ENCODE measurements around the gene CPM.

Gene CPM

DNA sequence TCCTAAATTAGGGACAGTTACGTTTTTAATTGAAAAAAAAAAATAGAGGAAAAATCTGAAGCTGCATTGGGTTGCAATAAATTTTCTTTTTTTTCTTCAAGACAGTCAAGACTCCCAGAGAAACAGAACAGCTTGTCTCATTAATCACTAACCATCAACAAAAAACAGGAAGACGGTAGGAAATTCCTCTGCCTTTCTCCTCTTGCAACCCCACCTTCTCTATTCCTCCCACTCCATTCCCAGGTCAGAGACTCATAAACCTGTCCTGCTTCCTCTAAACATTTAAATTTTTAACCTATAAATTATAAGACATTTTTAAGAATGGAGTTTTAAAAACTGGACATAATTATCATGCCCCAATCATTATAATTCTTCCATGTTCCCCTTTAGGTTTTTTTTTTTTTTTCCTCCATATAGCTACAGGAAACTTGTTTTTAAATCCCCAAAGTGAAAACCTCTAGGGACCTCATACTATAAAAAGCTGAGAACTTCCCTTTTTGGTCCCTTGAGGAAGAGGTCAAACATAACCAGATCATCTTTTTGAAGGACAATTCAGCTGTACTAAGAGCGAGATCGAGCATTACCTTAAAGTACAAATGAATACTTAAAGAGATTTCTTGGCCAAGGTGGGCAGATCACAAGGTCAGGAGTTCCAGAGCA is 36.0 kb downstream of the CPM start:
- H3K27ac ChIP-seq = no peak overlapping the region
- TF ChIP-seq, protein P1, sequence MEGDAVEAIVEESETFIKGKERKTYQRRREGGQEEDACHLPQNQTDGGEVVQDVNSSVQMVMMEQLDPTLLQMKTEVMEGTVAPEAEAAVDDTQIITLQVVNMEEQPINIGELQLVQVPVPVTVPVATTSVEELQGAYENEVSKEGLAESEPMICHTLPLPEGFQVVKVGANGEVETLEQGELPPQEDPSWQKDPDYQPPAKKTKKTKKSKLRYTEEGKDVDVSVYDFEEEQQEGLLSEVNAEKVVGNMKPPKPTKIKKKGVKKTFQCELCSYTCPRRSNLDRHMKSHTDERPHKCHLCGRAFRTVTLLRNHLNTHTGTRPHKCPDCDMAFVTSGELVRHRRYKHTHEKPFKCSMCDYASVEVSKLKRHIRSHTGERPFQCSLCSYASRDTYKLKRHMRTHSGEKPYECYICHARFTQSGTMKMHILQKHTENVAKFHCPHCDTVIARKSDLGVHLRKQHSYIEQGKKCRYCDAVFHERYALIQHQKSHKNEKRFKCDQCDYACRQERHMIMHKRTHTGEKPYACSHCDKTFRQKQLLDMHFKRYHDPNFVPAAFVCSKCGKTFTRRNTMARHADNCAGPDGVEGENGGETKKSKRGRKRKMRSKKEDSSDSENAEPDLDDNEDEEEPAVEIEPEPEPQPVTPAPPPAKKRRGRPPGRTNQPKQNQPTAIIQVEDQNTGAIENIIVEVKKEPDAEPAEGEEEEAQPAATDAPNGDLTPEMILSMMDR (conservative IDR thresholded peaks at IDR 0.05) = no peak
- TF ChIP-seq ZFX (IDR thresholded peaks at IDR 0.05) = no peak

DNA sequence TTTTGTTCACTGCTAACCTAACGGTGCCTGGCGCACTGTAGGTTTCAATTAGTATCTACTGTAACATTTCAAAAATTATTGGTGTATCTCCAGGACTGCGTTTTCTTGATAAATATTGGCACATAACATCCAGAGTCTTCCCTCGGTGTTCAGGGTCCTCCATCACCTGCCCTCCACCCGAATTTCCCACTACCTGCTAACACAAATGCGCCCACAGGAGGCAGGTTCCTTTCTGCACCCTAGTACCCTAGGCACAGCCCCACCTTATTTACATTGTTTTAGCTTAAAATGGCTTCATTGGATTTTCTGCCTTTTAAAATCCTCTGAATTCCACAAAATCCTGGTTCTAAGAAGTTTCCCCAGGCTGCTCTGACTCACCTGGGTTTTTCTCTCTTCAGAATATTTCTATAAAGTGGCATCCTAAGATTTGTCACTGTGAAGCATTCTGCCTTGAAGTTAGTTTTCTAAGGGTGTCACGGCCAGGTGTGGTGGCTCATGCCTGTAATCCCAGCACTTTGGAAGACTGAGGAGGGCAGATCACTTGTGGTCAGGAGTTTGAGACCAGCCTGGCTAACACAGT is 38.6 kb downstream of the CPM start:
- H3K27ac ChIP-seq = no peak overlapping the region
- TF ChIP-seq, protein P1 (conservative IDR thresholded peaks at IDR 0.05) = no peak
- no peak for TF ChIP-seq ZFX (IDR thresholded peaks at IDR 0.05)

DNA sequence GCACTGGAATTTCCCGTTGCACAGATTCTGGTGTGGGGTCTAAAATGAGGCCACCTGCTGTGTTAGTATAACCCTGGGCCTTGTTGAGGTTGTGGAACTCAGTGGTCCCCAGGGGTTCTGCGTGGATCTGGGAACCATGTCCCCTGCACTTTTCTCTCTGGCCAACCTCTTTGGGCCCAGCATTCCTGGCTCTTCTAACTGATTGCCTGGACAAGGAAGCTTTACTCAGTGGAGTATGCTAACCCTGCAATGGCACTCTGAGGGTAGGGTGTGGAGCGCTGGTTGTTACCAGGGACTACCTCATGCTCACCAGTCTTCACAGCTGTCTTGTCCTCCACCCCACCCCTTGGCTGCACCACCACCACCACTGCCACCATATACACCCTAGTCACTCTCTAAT is 39.2 kb downstream of the CPM start:
- no peak for TF ChIP-seq ZFX (IDR thresholded peaks at IDR 0.05)
- TF ChIP-seq, protein P1 (conservative IDR thresholded peaks at IDR 0.05) = no peak
- no peak overlapping the region for H3K27ac ChIP-seq

DNA sequence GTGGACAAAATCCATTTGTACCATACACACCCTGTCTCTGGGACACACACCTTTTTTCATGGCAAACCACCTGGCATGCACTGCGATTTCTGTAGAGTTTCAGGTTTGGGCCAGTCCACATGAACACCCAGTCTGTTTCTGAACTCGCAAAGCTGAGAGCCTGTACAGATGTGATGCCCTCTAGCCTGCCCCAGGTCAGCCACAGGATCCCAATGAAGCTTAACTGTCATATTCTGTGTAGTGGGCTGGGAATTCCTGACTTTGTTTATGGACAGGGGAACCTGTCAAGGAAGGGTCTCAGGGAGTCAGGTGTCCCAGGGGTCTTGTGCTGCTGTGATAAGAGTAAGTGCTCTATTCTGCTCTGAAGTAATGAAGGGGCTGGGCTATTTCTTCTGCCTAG is 39.8 kb downstream of the CPM start:
- TF ChIP-seq, protein P1 (conservative IDR thresholded peaks at IDR 0.05) = no peak
- TF ChIP-seq ZFX (IDR thresholded peaks at IDR 0.05) = no peak
- no peak overlapping the region for H3K27ac ChIP-seq

- no peak overlapping the region for H3K27ac ChIP-seq
- no peak for TF ChIP-seq ZFX (IDR thresholded peaks at IDR 0.05)
- TF ChIP-seq, protein P1 (conservative IDR thresholded peaks at IDR 0.05) = no peak
These were observed 41.8 kb downstream of the CPM start for GRCh38 chr12:68891141-68891540.

- TF ChIP-seq ZFX (IDR thresholded peaks at IDR 0.05) = no peak
- TF ChIP-seq, protein P1 (conservative IDR thresholded peaks at IDR 0.05) = no peak
- H3K27ac ChIP-seq = no peak overlapping the region
These were observed 42.3 kb downstream of the CPM start for GRCh38 chr12:68890701-68891113.

DNA sequence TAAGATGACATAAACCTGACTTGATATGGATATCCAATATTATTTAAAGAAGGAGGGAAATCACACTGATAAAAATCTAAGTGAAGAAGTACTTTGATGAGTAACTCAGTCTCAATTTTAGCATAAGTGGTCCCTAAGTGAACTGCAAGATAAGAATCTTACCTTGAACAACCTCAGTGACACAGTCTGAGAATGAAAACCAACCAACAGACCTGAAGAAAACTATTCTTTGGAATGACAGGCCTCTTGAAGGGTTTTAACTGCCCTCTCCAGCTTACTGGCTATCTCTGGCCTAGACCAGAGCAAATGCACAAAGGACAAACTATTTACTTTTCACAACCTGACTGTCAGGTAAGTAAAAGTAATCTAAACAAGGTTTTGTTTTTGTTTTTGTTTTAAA is 44.7 kb downstream of the CPM start:
- TF ChIP-seq ZFX (IDR thresholded peaks at IDR 0.05) = no peak
- TF ChIP-seq, protein P1 (conservative IDR thresholded peaks at IDR 0.05) = no peak
- no peak overlapping the region for H3K27ac ChIP-seq
